ENCODE data around the gene ANKRD45. TPM values are rescaled to one million over a fixed set of nuclear protein-coding genes. Genes with fewer than 3 reads are reported as not detected.
"Not testable (repeated sequence)": the region's sequence is repeated elsewhere in the genome, so short reads cannot be mapped to it uniquely, and the experiment has no call there.

The ANKRD45 gene
- total RNA-seq, 1 donor from 2014 or later: 0.64 TPM

- DNase-seq (ENCODE audit: extremely low read depth, low read depth, low spot score): no peak
Observed at GRCh38 chr1:173646656-173647055, 23.0 kb downstream of the ANKRD45 start.

GRCh38 chr1:173642450-173643139 is 27.1 kb downstream of the ANKRD45 start:
- DNase-seq (ENCODE audit: extremely low read depth, low read depth, low spot score): not testable (repeated sequence)

- no peak for DNase-seq (ENCODE audit: extremely low read depth, low read depth, low spot score)
Observed at GRCh38 chr1:173639102-173639501, 30.5 kb downstream of the ANKRD45 start.

- DNase-seq (ENCODE audit: extremely low read depth, low read depth, low spot score): no peak
Observed at GRCh38 chr1:173638043-173639021, 31.3 kb downstream of the ANKRD45 start.

- DNase-seq (ENCODE audit: extremely low read depth, low read depth, low spot score): not testable (repeated sequence)
Observed at GRCh38 chr1:173637236-173638042, 32.2 kb downstream of the ANKRD45 start.

GRCh38 chr1:173635116-173635515 is 34.5 kb downstream of the ANKRD45 start, which contains the start of gene TEX50:
TEX50 (plus strand) TSS chr1:173635338; CDS start chr1:173635522, 184 bp downstream.
- no peak for DNase-seq (ENCODE audit: extremely low read depth, low read depth, low spot score)

GRCh38 chr1:173628888-173629287 is 40.8 kb downstream of the ANKRD45 start:
- DNase-seq (ENCODE audit: extremely low read depth, low read depth, low spot score): no peak

- DNase-seq (ENCODE audit: extremely low read depth, low read depth, low spot score): no peak
Observed at GRCh38 chr1:173627269-173627668, 42.4 kb downstream of the ANKRD45 start.

GRCh38 chr1:173616859-173617258 is 52.8 kb downstream of the ANKRD45 start:
- DNase-seq (ENCODE audit: extremely low read depth, low read depth, low spot score): no peak

GRCh38 chr1:173613086-173613485 is 56.6 kb downstream of the ANKRD45 start:
- DNase-seq (ENCODE audit: extremely low read depth, low read depth, low spot score): not testable (repeated sequence)

- DNase-seq (ENCODE audit: extremely low read depth, low read depth, low spot score): no peak
Observed at GRCh38 chr1:173608503-173609216, 61.0 kb downstream of the ANKRD45 start.

- no peak for DNase-seq (ENCODE audit: extremely low read depth, low read depth, low spot score)
Observed at GRCh38 chr1:173603056-173603591, 66.5 kb downstream of the ANKRD45 start, which contains the start of gene SLC9C2. SLC9C2 (minus strand) TSS chr1:173603072; CDS start chr1:173601776, 1,296 bp downstream.

GRCh38 chr1:173601588-173601987 is 68.1 kb downstream of the ANKRD45 start:
- no peak for DNase-seq (ENCODE audit: extremely low read depth, low read depth, low spot score)

- DNase-seq (ENCODE audit: extremely low read depth, low read depth, low spot score): no peak
Observed at GRCh38 chr1:173596097-173596825, 73.4 kb downstream of the ANKRD45 start.

- not testable (repeated sequence) for DNase-seq (ENCODE audit: extremely low read depth, low read depth, low spot score)
Observed at GRCh38 chr1:173591138-173591537, 78.5 kb downstream of the ANKRD45 start.

- no peak for DNase-seq (ENCODE audit: extremely low read depth, low read depth, low spot score)
Observed at GRCh38 chr1:173590557-173590956, 79.1 kb downstream of the ANKRD45 start.

- DNase-seq (ENCODE audit: extremely low read depth, low read depth, low spot score): no peak
Observed at GRCh38 chr1:173581383-173582079, 88.1 kb downstream of the ANKRD45 start.

- no peak for DNase-seq (ENCODE audit: extremely low read depth, low read depth, low spot score)
Observed at GRCh38 chr1:173580658-173581057, 89.0 kb downstream of the ANKRD45 start.

Measured in glomerular endothelial cell (primary cell).